ENCODE results near the gene USP35.

USP35 gene

DNA sequence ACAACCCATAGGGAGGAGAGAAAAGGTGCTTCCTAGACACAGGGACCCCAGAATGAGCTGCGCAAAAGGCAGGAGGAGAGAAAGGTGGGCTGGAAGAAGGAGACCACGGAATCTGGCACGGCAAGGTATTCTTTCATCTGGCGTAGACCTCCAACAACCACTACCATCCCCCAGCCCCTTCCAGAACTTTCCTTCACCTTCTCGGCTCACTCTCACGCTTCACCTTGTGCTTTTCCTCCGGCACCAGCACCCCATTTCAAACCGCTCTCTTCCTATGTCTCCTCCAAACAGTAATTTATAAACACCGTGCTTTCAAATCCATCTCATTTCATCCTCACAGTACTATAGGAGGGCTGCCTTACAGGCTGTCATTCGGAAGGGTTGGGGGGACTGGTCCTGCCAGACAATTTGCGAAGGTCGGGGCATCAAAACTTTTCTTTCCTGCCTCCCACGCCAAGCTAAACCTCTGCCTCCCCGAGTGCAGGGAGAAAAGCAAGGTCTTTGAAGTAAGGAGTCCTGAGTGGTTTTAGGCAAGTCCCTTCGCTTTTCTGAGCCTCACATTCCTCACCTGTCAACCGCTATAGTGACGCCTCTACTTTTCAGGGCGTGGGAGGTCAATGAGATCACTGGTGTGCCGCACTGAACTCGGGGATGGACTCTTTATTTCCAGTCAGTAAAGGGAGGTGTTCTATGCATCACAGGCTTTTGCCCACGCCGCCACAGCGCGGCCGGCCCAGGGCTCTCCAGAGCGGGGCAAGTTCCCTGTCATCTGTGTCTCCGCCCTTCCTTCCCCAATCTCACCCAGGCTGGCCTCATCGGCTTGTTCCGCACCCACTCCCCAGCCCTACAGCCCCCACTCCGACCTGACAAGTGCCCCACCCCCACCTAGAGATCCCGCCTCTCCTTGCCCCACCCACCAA is 1.1 kb upstream of the USP35 start:
- Mint-ChIP-seq H3K4me3 (peak overlapping the region; percentile 98), H3K36me3 (peaks cover 16% of the 10 kb centered on the region), H3K9me3 (no peaks in the 10 kb centered on the region), H3K4me1 (peaks cover 38% of the 10 kb centered on the region), H3K27ac (peak overlapping the region; percentile 79), H3K27me3 (no peaks in the 10 kb centered on the region)
- ATAC-seq = peak; percentile 71

DNA sequence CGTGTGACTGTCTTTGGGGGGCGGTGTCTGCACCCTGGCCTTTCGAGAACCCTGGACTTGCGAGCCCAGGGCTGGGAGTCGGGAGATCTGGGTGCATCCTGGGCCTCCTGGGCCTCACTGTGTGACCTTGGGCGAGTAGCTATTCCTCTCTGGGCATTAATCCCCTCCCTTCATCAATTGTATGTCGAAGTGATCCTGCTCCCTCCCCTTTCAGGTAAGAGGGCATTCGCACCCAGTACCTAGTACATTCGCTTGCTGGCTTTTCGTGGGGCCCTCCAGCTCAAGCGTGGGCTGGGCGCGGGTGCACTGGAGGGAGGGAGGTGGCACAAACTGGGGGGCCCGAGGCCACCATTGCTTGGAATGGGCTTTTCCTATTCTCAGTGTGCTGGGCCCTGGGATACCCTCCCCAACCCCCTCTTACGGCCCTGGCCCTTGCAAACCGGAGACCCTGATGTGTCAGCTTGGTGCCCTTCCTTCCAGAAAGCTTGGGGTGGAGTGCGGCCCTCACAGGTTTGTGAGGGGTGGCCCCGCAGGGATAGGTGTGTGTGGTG is 530 bp downstream of the USP35 start:
- Mint-ChIP-seq H3K4me3 (peak overlapping the region; percentile 98), H3K27me3 (no peaks in the 10 kb centered on the region), H3K36me3 (peaks cover 10% of the 10 kb centered on the region), H3K27ac (peak overlapping the region; percentile 79), H3K9me3 (no peaks in the 10 kb centered on the region), H3K4me1 (peaks cover 38% of the 10 kb centered on the region)
- no peak for ATAC-seq

DNA sequence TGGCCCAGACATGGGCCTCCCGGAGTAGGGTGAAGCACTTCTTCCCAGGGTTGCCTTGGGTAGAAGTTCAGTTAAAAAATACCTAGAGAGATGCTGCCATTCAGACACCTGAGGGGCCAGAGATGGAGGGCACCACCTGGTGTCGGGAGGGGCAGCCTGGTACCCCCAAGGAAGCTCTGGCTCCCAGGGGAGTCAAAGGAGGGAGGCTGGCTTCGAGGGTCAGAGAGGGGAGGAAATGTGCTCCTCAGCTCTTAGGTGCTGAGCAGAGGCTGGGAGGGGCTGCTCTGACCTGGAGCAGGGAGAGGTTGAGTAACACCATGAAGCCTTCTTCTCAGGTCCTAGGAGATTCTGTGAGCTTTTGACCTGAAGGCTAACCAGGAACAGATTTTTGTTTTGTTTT is 1.1 kb downstream of the USP35 start:
- Mint-ChIP-seq H3K9me3 (no peaks in the 10 kb centered on the region), H3K4me1 (peaks cover 38% of the 10 kb centered on the region), H3K27me3 (no peaks in the 10 kb centered on the region), H3K4me3 (peak overlapping the region; percentile 98), H3K27ac (peak overlapping the region; percentile 79), H3K36me3 (peaks cover 10% of the 10 kb centered on the region)
- ATAC-seq = no peak

DNA sequence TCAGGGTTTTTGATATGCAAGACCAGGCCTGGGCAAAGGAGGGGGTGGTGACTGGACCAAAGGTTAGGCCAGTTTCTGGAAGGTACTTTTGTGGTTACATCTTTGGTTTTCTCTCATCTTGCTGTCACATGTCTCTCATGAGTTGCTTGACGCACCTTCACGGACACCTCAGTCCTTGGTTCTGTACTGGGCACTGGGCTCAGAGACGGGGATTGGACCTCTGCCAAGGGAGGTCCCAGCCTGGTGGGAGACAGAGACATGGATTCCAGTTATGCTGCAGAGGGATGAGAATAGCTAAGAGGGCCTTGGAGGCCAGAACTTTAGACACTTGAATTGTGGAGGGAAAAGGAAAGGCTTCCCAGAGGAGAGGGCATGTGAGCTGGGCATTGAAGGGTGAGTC is 1.7 kb downstream of the USP35 start:
- Mint-ChIP-seq H3K9me3 (no peaks in the 10 kb centered on the region), H3K4me1 (peaks cover 38% of the 10 kb centered on the region), H3K4me3 (peak overlapping the region; percentile 42), H3K27ac (peak overlapping the region; percentile 79), H3K36me3 (peaks cover 10% of the 10 kb centered on the region), H3K27me3 (no peaks in the 10 kb centered on the region)
- ATAC-seq = no peak

DNA sequence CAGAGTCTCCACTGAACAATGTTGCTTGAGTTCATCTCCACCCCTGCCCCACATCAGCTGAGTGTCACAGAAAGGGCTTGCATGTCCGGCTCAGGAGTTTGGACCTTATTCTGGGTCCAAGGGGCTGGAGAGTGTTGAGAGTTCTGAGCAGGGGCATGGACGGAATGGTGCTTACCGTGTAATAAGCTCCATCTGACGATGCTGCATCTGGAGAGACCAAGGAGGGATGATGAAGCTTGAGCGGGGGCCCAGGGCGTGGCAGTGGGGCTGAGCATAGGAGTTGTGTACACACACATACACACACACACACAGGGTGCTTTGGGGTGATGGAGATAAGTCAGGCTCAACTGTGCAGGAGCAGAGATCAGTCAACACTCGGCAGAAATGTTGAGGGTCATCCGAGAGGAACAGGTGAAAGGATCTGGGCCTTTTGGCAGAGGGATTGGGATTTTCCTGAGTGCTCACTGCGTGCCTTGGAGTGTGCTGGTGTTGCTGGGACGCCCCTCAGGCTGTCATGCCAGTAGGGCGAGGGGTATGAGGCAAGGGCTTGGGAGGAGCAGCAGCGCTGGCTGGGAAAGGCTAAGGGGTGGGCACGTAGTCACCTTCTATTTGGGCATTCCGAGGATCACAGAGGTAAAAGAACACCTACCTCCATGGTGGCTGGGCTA is 2.3 kb downstream of the USP35 start:
- Mint-ChIP-seq H3K4me3 (no peak overlapping the region), H3K36me3 (peaks cover 13% of the 10 kb centered on the region), H3K27ac (peak overlapping the region; percentile 79), H3K9me3 (no peaks in the 10 kb centered on the region), H3K27me3 (no peaks in the 10 kb centered on the region), H3K4me1 (peaks cover 38% of the 10 kb centered on the region)
- ATAC-seq = no peak

DNA sequence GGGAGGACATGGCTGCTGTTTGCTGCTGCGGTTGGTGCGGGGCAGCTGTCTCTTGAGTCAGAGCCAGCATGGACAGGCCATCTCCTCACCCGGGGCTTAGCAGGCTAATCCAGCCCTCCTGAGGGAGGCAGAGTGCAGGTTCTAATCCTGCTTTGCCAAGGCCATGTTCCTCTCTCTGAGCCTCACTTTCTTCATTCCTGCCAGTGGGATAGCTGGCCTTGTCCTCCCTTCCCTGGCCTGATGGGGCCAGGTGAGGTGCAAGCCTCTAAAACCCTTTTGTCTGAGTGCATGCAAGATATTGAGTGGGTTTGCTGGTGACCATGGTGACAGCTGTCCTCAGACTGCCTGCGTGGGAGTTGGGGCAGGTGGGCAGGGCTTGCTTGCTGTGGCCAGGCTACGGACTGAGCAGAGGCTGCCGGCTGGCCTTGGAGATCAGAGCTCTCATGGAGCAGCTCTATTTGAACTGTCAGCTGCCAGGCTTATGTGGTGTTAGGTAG is 3.6 kb downstream of the USP35 start:
- no peak for ATAC-seq
- no peaks in the 10 kb centered on the region for H3K27me3 Mint-ChIP-seq
- H3K36me3 Mint-ChIP-seq = peaks cover 20% of the 10 kb centered on the region
- H3K27ac Mint-ChIP-seq = no peak overlapping the region
- H3K9me3 Mint-ChIP-seq = no peaks in the 10 kb centered on the region
- no peak overlapping the region for H3K4me3 Mint-ChIP-seq
- peaks cover 30% of the 10 kb centered on the region for H3K4me1 Mint-ChIP-seq

DNA sequence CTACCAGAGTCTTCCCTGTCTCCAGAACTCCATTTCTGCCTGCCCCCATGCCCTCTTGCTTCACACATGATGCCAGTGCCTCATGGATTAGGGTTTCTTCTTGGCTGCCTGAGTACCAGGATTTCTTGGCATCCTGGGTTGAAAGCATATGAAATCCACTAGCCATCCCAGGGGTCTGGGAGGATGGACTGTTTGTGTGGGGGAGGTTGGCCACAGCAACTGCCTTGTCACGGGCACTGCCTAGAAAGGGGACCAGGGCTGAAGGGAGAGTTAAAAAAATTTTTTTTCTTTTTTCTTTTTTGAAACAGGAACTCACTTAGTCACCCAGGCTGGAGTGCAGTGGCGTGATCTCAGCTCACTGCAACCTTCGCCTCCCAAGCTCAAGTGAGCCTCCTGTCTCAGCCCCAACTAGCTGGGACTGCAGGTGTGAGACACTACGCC is 4.2 kb downstream of the USP35 start:
- ATAC-seq = no peak
- Mint-ChIP-seq H3K4me1 (peaks cover 24% of the 10 kb centered on the region), H3K27me3 (no peaks in the 10 kb centered on the region), H3K27ac (no peak overlapping the region), H3K36me3 (peaks cover 22% of the 10 kb centered on the region), H3K4me3 (no peak overlapping the region), H3K9me3 (no peaks in the 10 kb centered on the region)

DNA sequence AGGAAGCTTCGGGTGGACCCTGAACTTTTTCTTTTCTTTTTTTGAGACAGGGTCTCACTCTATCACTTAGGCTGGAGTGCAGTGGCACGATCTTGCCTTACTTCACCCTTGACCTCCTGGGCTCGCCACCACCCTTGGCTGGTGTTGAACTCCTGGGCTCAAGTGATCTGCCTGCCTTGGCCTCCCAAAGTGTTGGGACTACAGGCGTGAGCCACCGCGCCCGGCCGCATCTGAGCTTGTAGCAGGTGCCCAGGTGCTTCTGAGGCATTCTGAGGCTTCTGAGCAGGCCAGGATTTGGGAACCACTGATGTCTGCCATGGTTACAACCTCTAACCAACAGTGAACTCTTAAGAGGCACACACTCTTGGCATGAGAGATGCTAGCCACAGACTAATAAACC is 5.1 kb downstream of the USP35 start:
- Mint-ChIP-seq H3K4me1 (peaks cover 23% of the 10 kb centered on the region), H3K36me3 (peaks cover 27% of the 10 kb centered on the region), H3K4me3 (no peak overlapping the region), H3K27me3 (no peaks in the 10 kb centered on the region), H3K9me3 (no peaks in the 10 kb centered on the region), H3K27ac (no peak overlapping the region)
- no peak for ATAC-seq

DNA sequence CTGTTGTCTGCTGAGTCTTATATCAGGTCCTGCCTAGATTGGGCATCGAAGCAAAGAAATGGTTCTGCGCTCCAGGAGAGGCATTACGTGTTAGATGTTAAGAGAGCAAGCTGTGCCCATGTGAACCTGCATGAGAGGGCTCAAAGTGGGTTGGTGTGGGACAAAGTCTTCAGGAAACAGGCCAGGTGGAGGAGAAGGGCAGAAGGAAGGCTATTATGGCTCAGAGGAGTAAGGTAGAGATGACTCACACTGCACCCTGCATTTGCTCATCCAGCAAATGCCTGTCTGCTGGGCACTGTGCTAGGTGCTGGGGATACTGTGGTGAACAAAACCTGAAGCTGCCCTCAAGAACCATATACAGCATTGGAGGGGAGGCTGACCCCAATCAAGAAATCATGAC is 5.8 kb downstream of the USP35 start:
- no peaks in the 10 kb centered on the region for H3K9me3 Mint-ChIP-seq
- peaks cover 27% of the 10 kb centered on the region for H3K36me3 Mint-ChIP-seq
- peaks cover 19% of the 10 kb centered on the region for H3K4me1 Mint-ChIP-seq
- no peak overlapping the region for H3K27ac Mint-ChIP-seq
- no peak for ATAC-seq
- H3K27me3 Mint-ChIP-seq = no peaks in the 10 kb centered on the region
- H3K4me3 Mint-ChIP-seq = no peak overlapping the region

DNA sequence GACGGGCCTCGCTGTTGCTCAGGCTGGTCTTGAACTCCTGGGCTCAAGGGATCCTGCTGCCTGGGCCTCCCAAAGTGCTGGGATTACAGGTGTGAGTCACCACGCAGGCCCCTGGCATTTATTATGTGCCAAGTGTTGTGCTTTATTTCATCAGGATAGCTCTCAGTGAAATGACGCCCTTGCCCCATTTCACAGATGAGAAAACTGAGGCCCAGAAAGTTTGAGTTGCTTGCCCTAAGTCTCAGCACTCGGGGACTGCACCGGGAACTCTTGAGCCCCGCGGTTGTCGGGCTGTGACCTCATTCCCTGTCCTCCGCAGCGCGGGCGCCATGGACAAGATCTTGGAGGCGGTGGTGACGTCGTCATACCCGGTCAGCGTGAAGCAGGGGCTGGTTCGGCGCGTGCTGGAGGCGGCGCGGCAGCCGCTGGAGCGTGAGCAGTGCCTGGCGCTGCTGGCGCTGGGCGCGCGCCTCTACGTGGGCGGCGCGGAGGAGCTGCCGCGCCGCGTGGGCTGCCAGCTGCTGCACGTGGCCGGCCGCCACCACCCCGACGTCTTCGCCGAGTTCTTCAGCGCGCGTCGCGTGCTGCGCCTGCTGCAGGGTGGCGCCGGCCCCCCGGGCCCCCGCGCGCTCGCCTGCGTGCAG is 7.3 kb downstream of the USP35 start:
- Mint-ChIP-seq H3K9me3 (no peaks in the 10 kb centered on the region), H3K4me3 (no peak overlapping the region), H3K27ac (no peak overlapping the region), H3K4me1 (peaks cover 4% of the 10 kb centered on the region), H3K27me3 (no peaks in the 10 kb centered on the region), H3K36me3 (peaks cover 23% of the 10 kb centered on the region)
- ATAC-seq = no peak

DNA sequence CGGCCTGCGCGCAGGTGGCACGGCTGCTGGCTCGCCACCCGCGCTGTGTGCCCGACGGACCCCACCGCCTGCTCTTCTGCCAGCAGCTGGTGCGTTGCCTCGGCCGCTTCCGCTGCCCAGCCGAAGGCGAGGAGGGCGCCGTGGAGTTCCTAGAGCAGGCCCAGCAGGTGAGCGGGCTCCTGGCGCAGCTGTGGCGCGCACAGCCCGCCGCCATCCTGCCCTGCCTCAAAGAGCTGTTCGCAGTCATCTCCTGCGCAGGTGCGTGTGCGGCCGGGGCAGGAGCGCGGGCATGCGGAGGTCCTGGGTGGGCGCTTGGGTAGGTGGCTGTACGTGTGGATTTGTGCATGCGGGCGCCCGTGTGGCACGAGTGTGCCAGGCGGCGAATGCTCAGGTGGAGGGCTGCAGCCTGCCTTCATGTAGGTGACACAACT is 8.0 kb downstream of the USP35 start:
- Mint-ChIP-seq H3K27me3 (no peaks in the 10 kb centered on the region), H3K4me3 (no peak overlapping the region), H3K36me3 (peaks cover 21% of the 10 kb centered on the region), H3K9me3 (no peaks in the 10 kb centered on the region), H3K27ac (no peak overlapping the region), H3K4me1 (no peaks in the 10 kb centered on the region)
- no peak for ATAC-seq

DNA sequence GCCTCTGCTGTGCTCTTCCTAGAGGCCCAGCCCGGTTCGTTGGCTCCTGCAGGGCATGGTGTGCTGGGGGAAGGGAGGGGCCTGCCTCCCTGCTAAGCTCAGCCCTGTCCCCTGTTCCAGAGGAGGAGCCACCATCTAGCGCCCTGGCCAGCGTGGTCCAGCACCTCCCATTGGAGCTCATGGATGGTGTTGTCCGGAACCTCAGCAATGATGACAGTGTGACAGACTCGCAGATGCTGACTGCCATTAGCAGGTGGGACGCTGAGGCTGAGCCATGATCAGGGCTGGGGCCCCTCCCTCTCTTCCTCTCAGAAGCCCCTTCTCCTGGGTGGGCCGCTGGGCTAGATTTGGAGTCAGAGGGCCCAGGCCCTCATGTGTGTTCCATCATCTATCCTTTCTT is 9.1 kb downstream of the USP35 start:
- peaks cover 21% of the 10 kb centered on the region for H3K36me3 Mint-ChIP-seq
- no peak overlapping the region for H3K4me3 Mint-ChIP-seq
- no peak overlapping the region for H3K27ac Mint-ChIP-seq
- H3K9me3 Mint-ChIP-seq = no peaks in the 10 kb centered on the region
- H3K4me1 Mint-ChIP-seq = peaks cover 5% of the 10 kb centered on the region
- no peaks in the 10 kb centered on the region for H3K27me3 Mint-ChIP-seq
- ATAC-seq = no peak

DNA sequence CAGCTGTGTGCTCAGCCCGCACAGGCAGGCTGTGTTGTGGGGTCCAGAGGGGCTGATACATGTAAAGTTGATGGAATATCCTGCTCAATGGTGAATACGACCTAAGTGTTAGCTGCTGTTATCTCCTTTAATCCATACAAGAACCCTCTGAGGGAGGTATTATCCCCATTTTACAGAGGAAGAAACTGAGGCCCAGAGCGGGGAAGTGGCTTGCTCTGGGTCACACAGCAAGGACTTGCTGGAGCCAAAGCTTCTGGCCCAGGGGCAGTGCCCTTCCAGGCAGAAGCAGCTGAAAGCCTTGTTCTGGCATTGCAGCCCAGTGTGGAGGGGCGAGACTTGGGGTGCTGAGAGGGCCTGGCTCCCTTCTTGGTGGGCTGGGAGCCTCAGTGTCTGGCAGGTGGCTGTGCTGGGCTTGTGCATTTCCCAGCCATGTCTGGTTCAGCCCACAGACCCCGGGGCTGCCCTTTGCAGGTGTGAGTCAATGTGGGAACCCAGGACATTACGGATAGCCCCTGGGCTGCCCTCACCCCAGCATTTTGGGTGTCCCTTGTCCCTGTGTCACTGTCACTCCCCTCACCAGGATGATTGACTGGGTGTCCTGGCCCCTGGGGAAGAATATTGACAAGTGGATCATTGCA is 10.4 kb downstream of the USP35 start:
- Mint-ChIP-seq H3K4me3 (no peak overlapping the region), H3K27me3 (no peaks in the 10 kb centered on the region), H3K36me3 (peaks cover 21% of the 10 kb centered on the region), H3K4me1 (peaks cover 10% of the 10 kb centered on the region), H3K9me3 (no peaks in the 10 kb centered on the region), H3K27ac (no peak overlapping the region)
- no peak for ATAC-seq

DNA sequence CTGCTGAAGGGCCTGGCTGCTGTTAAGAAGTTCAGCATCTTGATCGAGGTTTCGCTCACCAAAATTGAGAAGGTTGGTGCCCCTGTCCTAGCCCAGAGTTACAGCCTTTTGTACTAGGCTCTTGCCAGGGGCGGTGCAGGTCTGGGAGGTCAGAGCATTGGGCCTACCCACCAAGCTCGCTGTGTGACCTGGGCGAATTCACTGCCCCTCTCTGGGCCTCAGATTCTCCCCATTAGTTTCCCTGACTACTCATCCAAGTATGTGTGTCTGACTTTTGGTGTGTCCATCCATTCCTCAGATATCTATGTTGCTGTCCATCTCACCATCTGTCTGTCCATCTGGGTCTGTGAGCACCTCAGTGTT is 10.9 kb downstream of the USP35 start:
- peaks cover 10% of the 10 kb centered on the region for H3K4me1 Mint-ChIP-seq
- no peak for ATAC-seq
- H3K27ac Mint-ChIP-seq = no peak overlapping the region

DNA sequence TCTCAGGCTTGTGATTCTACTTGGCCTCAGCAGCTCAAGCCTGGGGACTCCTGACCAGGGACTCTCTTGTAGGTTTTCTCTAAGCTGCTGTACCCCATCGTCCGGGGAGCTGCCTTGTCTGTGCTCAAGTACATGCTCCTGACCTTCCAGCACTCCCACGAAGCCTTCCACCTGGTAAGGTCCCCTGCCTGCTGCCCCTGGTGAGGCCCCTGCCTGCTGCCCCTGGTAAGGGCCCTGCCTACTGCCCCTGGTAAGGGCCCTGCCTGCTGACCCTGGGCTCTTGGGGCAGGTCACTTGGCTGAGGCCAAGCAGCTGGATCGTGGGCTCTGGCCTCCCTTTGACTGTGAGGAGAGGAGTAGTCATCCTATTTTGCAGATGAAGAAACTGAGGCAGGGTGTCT is 11.3 kb downstream of the USP35 start:
- Mint-ChIP-seq H3K4me3 (no peak overlapping the region), H3K36me3 (peaks cover 29% of the 10 kb centered on the region), H3K9me3 (no peaks in the 10 kb centered on the region), H3K27ac (no peak overlapping the region), H3K4me1 (peaks cover 10% of the 10 kb centered on the region), H3K27me3 (no peaks in the 10 kb centered on the region)
- ATAC-seq = no peak

More for the DNA sequence above, 10.9 kb downstream of the USP35 start:
- Mint-ChIP-seq H3K36me3 (peaks cover 25% of the 10 kb centered on the region), H3K4me3 (no peak overlapping the region), H3K9me3 (no peaks in the 10 kb centered on the region), H3K27me3 (no peaks in the 10 kb centered on the region)

Data from stimulated activated memory B cell treated with anti-CD40 and anti-IgM and Interleukin-4, amounts not matched to agents 10 μg/mL and 1 μg/mL and 100 μg/mL, for 72 hours (primary cell).